Testis (tissue), 3 donors: ENCODE data around the gene LIMS2. TPM values are rescaled to one million over a fixed set of nuclear protein-coding genes. Genes with fewer than 3 reads are reported as not detected.

Source experiments
- DNase-seq: peaks from one replicate; pipeline ENCODE4 v3.0.0-alpha.2; 2019
- H3K27ac ChIP-seq, 2 donors: fragments of 200-600 bp; sonication (generic); one replicate each; pipeline ENCODE4 v1.5.1; 2019
- H3K27me3 ChIP-seq: fragments of 200-600 bp; sonication (generic); one replicate; pipeline ENCODE4 v1.5.1; 2019
- H3K36me3 ChIP-seq: fragments of 200-600 bp; sonication (generic); one replicate; pipeline ENCODE4 v1.5.1; 2017; ENCODE audit warnings: low read depth; ENCODE audit errors: missing control alignments
- H3K4me1 ChIP-seq: fragments of 200-600 bp; sonication (generic); one replicate; pipeline ENCODE4 v1.5.1; 2019
- H3K4me3 ChIP-seq, 2 donors: fragments of 200-600 bp; sonication (generic); one replicate each; pipeline ENCODE4 v1.5.1; 2017 to 2019
- H3K9me3 ChIP-seq: fragments of 200-600 bp; sonication (generic); one replicate; pipeline ENCODE4 v1.5.1; 2017
- POLR2A ChIP-seq: fragments of 450-650 bp; IDR thresholded peaks from one replicate; pipeline ENCODE4 v1.6.1; 2017; ENCODE audit warnings: antibody characterized with exemption, mild to moderate bottlenecking, moderate library complexity
- WGBS, 2 donors: methylation state at CpG; one replicate each; pipeline ENCODE4 v1.1.5; 2018; 5-methylcytosine and 5-hydroxymethylcytosine counted together
- intact Hi-C: fragments of 100-400 bp; cut with DNase I; formaldehyde crosslinking; loops from one replicate; pipeline ENCODE4 v1.15.1; 2023; ENCODE audit warnings: low total_unique reads
- polyA plus RNA-seq: library from polyadenylated mRNA; stranded (reverse); fragments of 350-450 nt; fragmentation: Illumina TruSeq; extraction: RNeasy Lipid Tissue Mini Kit (QIAGEN cat#74804); gene quantifications from one replicate; pipeline ENCODE4 v1.2.3, GENCODE V29; 2014; ENCODE audit warnings: low read depth, low replicate concordance; ENCODE audit not compliant: insufficient read depth
- total RNA-seq, 2 donors: library from RNA; depleted of rRNA; stranded (reverse); fragments of >200 nt; gene quantifications; one replicate each; pipeline ENCODE4 v1.2.3, GENCODE V29; 2016
- TF ChIP-seq, protein P1 (sequence below), 3 experiments: fragments of 450-650 bp in 2 of 3; fragments of 200-600 bp in 1 of 3; sonication (generic) in 1 of 3; IDR thresholded peaks; one replicate each; pipeline ENCODE4 v1.5.1; 2016 to 2019; ENCODE audit warnings: antibody characterized with exemption in 3 of 3, mild to moderate bottlenecking in 2 of 3, moderate library complexity in 1 of 3

LIMS2 gene
- total and polyA plus RNA-seq, 3 donors from 2014 or later, result 19.0 to 23.6 (median 19.3) TPM

DNA sequence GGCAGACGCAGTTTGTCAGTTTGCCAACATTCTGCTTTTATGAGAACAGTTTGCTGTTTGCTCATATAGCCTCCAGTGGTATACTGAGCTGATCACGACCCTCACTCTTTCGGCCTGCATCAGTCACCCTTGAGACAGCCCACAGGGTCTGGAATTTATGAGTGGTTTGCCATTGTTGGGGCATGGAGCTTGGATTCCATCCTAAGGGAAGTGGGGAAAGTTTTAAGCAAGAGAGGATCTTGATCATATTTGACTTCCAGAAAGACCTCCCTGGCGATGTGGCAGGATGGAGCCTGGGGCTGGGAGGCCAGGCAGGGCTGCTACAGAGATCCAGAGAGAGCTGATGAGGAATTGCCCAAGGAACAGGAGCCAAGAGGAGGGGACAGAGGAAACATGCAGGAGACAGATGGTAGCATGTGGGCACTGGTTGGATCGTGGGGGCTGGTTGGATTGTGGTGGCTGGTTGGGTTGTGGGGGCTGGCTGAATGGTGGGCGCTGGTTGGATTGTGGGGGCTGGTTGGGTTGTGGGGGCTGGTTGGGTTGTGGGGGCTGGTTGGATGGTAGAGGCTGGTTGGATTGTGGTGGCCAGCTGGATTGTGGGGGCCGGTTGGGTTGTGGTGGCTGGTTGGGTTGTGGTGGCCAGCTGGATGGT, 56.7 kb downstream of the LIMS2 start:
- Histone ChIP-seq H3K4me3 (no peak overlapping the region), H3K27me3 (no peaks in the 10 kb centered on the region), H3K36me3 (no peaks in the 10 kb centered on the region), H3K9me3 (no peaks in the 10 kb centered on the region), H3K27ac (no peak overlapping the region), H3K4me1 (no peaks in the 10 kb centered on the region)
- intact Hi-C loops, result no loop called here
- DNase-seq, result no peak
- TF ChIP-seq, protein P1, sequence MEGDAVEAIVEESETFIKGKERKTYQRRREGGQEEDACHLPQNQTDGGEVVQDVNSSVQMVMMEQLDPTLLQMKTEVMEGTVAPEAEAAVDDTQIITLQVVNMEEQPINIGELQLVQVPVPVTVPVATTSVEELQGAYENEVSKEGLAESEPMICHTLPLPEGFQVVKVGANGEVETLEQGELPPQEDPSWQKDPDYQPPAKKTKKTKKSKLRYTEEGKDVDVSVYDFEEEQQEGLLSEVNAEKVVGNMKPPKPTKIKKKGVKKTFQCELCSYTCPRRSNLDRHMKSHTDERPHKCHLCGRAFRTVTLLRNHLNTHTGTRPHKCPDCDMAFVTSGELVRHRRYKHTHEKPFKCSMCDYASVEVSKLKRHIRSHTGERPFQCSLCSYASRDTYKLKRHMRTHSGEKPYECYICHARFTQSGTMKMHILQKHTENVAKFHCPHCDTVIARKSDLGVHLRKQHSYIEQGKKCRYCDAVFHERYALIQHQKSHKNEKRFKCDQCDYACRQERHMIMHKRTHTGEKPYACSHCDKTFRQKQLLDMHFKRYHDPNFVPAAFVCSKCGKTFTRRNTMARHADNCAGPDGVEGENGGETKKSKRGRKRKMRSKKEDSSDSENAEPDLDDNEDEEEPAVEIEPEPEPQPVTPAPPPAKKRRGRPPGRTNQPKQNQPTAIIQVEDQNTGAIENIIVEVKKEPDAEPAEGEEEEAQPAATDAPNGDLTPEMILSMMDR (IDR thresholded peaks at IDR 0.05), result no peak
- TF ChIP-seq POLR2A, result no peak
- WGBS, 2 donors, result 81 to 92% methylated on average over 7 of the region's 7 CpGs

GRCh38 chr2:127615511-127616166, 59.7 kb downstream of the LIMS2 start:
- 77 to 78% methylated on average over 18 of the region's 18 CpGs for WGBS, 2 donors
- no peak for DNase-seq
- H3K4me1 ChIP-seq, result no peaks in the 10 kb centered on the region
- no peak overlapping the region for H3K27ac ChIP-seq
- H3K4me3 ChIP-seq, result no peak overlapping the region
- intact Hi-C loops, result no loop called here
- H3K27me3 ChIP-seq, result no peaks in the 10 kb centered on the region
- no peaks in the 10 kb centered on the region for H3K36me3 ChIP-seq
- TF ChIP-seq POLR2A, result no peak
- TF ChIP-seq, protein P1 (IDR thresholded peaks at IDR 0.05), result no peak
- no peaks in the 10 kb centered on the region for H3K9me3 ChIP-seq

DNA sequence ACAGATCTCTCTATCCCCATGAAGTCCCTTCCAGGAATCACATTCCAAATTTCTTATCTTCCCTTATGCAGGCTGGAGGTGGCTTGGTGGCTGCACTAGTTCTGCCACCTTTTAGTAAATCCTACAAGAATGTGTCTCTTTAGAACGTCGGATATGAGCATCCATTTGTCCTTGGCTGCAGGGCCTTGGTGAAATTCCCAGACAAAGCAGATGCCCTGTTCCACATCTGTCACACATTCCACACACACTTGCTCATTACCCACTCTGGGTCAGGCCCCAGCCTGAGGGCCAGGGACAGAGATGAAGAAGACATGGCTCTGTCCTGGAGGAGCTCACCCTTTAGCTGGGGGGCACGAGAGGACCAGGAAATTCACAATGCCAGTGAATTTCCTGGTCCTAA, 60.6 kb downstream of the LIMS2 start:
- H3K27ac ChIP-seq, result no peak overlapping the region

GRCh38 chr2:127614246-127614645, 61.1 kb downstream of the LIMS2 start:
- Histone ChIP-seq H3K4me3 (no peak overlapping the region), H3K27me3 (no peaks in the 10 kb centered on the region), H3K36me3 (no peaks in the 10 kb centered on the region), H3K27ac (no peak overlapping the region), H3K9me3 (no peaks in the 10 kb centered on the region), H3K4me1 (no peaks in the 10 kb centered on the region)
- intact Hi-C loops, result no loop called here
- WGBS, 2 donors, result 92 to 100% methylated on average over 2 of the region's 2 CpGs
- TF ChIP-seq POLR2A, result no peak
- TF ChIP-seq, protein P1 (IDR thresholded peaks at IDR 0.05), result no peak
- DNase-seq, result no peak

More for the DNA sequence above, 60.6 kb downstream of the LIMS2 start:
- no peak for DNase-seq
- TF ChIP-seq, protein P1 (IDR thresholded peaks at IDR 0.05), result no peak
- no peak for TF ChIP-seq POLR2A
- no peaks in the 10 kb centered on the region for H3K27me3 ChIP-seq
- H3K4me1 ChIP-seq, result no peaks in the 10 kb centered on the region
- H3K4me3 ChIP-seq, result no peak overlapping the region
- intact Hi-C loops, result no loop called here
- 62 to 65% methylated on average over 3 of the region's 3 CpGs for WGBS, 2 donors
- no peaks in the 10 kb centered on the region for H3K9me3 ChIP-seq
- no peaks in the 10 kb centered on the region for H3K36me3 ChIP-seq
